Amniotic epithelial cell (primary cell): ENCODE results near the gene ACBD3.
"Not testable (repeated sequence)": the region's sequence is repeated elsewhere in the genome, so short reads cannot be mapped to it uniquely, and the experiment has no call there.

ENCODE experiments used
- DNase-seq: peaks from one replicate; pipeline ENCODE4 v3.0.0-alpha.2; 2010; ENCODE audit warnings: low read depth

Gene ACBD3

GRCh38 chr1:226186124-226187018 is at the start of gene ACBD3:
Gene ACBD3 (minus strand): TSS chr1:226186741. CDS start chr1:226186675, 66 bp downstream.
- DNase-seq: peak; percentile 81

GRCh38 chr1:226233806-226234205 is 47.3 kb upstream of the ACBD3 start:
- DNase-seq: no peak

- DNase-seq: no peak
Measured at GRCh38 chr1:226233293-226233692, 46.8 kb upstream of the ACBD3 start.

DNA sequence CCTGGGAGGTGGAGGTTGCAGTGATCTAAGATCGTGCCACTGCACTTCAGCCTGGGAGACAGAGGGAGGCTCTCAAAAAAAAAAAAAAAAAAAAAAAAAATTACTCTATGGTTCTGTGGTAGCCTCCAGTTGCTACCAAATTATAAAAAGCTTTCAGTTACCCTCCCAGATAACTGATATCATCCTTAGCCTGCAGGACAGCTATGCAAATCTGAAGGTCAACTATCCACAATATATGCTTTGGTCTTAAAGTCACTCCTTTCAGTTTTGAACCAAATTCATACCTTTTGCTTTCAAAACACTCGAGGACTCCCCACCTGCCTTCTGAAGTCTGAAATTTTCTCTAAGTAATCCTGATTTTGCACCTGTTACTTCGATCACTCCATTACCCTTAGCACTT is 40.1 kb upstream of the ACBD3 start:
- no peak for DNase-seq

DNA sequence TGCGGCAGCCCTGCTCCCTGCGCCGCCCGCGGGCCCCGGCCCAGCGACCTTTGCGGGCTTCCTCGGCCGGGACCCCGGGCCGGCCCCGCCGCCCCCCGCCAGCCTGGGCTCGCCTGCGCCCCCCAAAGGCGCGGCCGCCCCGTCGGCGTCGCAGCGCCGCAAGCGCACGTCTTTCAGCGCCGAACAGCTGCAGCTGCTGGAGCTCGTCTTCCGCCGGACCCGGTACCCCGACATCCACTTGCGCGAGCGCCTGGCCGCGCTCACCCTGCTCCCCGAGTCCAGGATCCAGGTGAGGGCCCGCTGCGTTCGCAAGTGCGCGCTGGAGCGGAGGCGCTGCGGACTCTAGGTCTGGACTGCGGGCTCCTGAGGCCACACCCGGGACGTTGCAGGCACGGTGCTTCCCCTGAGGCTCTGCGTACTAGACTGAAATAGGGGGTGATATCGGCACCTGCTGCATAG is 37.3 kb upstream of the ACBD3 start:
- no peak for DNase-seq

DNA sequence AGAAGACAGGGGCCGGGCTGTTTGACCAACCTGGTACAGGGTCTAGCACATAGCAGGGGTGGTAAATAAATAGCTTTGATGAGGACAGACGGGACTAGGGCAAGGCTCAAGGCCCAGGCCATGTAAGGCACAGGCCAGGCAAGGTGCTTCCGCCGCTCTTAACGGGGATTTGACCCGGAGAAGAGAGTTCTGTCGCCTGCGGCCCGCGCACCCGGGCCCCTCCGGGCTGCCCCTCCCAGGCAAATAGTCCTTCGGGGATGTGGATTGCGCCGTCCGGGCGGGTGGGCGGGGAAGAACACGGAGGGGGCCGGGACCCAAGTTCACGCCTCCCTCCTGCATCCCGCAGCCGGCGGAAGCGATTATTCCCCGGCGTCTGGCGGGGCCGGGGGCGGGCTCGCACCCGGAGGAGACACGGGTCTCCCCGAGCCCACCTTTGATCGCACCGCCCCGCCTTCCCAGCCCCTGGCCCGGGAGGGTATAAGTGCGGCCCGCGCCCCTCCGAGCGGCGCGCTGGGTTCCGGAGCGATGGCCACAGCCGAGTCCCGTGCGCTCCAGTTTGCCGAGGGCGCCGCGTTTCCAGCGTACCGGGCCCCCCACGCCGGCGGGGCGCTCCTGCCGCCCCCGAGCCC is 36.7 kb upstream of the ACBD3 start, which contains the start of gene MIXL1:
TSS of gene MIXL1 (plus strand) at position 508 of the 629 bp plus-strand sequence. CDS start at position 526, 18 bp downstream.
- DNase-seq: no peak

DNA sequence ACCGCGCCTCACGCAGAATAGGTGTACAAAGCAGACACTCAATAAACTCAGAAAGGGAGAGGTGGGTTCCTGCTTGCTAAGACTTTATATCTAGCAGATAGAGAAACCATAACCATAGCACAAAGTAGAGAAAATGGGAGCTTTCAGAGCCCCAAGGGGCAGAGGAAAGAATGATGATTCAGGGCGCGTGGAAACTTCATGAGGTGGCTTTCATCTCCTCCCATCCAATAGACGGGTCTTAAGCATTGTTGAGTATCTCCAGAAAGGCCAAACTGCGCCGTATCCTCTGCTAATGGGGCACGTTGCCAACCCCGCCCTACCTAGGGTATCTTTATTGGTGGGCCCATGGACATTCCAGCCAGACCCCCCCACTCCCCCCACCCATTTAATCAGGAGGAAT is 36.1 kb upstream of the ACBD3 start:
- no peak for DNase-seq

DNA sequence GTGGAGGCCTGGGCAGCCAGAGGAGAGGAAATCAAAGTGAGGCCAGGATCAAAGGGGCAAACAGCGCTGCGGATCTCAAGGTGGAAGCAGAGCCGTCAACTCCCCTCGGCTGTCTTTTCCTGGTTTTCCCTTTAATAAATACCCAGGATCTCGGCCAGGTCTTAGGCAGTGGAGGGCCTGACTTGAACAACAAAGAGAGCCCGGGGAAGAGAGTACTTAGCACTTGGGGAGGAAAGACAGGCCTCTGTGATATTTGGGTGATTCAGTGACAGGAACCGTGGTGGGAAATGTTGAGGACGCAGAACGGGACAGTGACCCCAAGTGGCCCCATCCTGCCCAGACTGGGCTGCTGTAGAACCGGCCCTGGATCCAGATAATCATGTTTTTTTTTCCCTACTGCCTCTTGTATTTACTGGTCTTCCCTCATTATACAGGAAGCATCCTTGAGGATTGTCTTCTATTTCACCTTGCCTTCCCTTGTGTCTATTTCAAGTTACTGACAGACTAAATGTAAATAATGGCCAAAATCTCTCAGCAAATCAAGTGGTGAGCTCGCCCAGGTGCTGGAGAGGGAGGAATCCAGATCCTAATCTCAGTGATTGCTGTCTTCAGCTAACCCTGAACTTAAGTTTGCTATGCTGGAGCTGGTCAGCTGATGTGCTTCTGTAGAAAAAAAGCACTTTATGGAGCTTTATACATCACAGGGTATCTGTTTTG is 34.1 kb upstream of the ACBD3 start:
- no peak for DNase-seq

DNA sequence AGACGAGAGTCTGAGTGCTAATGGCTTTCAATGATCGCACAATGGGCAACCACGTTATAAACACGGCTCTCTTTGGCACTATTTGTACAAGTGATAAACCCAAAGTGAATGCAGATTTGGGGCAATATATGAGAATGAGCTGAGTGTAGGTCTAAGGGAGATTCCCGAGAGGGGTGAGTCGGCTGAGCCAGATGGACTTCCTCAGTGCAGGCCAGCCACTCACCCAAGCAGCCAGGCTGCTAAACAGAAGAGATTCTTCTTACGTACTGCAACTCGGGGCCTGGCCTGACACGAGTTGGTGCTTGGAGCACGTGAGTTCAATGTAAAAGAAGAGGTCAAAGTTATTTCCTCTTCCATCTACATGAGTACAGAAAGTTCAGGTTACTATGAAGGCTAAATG is 30.7 kb upstream of the ACBD3 start:
- peak; percentile 17 for DNase-seq

GRCh38 chr1:226216056-226216455 is 29.5 kb upstream of the ACBD3 start:
- DNase-seq: no peak

DNA sequence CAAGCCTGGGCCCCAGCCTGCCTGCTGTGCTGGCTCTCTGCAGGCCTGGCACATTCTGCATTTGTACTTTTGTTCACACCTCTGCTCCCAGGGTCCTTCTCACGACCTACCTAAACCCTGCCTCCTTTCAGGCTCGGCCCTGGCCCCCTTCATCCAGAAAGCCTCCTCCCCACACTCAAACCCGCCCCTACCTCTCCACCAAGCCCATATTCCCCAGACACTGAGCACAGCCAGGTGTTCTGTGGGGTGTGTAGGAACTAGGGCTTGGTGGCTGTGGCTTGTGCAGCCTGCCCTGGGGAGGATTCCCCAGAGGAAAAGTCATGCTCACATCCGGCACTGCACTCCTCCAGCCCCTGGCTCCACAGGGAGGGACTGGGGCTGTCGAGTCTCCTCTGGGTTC is 28.7 kb upstream of the ACBD3 start:
- no peak for DNase-seq

DNA sequence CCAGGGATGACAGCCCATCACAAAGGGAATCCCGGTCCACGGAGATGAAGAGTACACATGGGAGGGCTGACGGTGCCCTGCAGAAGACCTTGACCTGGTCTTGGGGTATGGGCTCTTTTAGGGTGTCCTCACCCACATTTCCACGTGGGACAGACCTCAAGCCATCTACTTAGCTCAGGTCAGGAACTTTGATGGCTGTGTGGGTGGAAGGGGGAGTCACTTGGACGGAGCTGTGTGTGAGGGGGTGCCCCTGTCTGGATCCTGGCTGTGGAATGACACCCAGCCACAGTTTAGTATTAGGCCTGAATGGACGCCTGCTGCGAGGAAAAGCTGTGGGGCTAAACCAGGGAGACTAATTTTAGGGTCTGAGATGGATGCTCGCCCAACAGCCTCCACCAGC is 26.0 kb upstream of the ACBD3 start:
- no peak for DNase-seq

DNA sequence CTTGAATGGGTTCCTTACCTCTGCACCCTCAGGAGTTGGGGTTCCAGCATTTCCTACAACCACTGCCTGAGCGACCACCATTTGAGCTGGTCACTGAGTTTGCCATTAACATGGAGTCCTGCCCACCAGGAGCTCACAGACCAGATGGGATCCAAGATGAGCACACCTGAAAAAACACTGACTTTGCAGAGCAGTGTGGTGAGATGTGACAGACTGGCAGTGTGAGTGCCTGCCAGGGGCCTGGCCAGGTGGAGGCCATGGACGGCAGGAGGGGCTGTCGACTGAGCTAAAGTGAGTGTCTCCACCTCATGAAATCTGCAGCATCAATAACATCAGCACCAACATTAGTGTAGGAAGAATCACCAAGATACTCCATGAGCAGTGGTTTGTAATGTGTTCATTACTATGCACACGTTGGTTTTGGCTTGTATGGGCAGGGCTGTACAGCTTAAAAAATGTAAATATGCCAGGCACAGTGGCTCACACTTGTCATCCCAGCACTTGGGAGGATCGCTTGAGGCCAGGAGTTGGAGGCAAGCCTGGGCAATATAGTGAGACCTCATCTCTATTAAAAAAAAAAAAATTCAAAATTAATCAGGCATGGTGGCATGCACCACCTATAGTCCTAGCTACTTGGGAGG is 24.8 kb upstream of the ACBD3 start:
- no peak for DNase-seq

DNA sequence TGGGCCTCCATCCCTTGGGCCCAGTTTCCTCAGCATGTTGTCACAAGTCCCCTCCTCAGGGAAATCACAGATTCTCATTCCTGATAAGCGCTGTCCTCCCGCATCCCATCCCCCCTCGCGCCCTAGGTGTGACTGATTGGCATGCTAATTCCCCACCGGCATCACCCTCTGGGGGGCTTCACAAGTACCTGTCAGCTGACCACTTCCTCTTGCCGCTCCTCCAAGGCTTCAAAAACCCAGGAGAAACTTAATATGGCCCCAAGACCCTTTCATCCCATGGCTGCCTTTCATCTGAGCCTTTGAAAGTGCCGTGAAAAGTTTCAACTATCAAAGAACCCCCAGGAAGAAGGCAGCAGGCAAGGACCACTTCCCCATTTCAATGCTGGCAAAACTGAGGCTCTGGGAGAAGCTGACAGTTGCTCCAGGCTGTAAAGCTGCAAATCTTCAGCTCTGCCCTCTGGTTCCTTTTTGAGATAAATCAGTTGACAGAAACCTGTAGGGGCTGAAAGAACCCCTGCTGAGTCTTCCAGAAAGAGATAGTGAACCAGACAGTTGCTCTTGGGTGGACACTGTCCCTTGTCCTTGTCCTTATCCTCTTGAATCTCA is 24.1 kb upstream of the ACBD3 start:
- no peak for DNase-seq

DNA sequence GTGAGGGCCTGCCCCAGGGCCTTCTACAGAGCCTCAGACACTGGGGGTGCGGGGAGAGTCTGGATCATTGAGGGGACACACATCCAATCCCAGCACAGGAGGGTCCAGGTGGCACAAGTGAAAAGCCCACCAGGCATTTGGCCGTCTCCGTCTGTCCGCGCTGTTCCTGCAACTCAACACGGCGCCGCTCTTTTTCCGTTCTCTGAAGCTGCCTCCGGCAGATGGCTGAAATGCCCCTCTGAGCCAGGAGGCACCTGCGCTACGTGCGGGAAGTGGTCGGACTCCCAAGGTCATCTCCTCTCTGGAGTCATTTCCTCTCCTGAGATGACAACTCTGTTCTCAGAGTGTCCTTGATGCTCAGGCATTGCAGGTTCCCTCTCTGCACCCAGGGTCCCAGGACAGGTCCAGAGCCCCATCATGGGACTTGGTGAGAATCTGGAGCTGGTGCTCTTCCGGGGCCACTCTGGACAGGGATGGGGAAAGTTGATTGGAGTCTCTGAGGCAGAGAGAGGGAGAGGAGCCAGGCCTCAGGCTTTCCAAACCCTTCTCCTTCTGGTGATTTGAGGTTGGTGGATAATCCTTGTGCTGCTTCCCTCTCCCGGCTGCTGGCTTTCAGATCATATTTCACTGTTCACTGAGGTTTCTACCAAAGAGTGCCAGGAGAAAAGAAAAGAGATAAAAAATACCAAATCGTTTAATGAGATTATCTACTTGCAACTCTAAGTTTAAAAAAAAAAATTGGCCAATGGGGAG is 22.9 kb upstream of the ACBD3 start:
- DNase-seq: no peak

DNA sequence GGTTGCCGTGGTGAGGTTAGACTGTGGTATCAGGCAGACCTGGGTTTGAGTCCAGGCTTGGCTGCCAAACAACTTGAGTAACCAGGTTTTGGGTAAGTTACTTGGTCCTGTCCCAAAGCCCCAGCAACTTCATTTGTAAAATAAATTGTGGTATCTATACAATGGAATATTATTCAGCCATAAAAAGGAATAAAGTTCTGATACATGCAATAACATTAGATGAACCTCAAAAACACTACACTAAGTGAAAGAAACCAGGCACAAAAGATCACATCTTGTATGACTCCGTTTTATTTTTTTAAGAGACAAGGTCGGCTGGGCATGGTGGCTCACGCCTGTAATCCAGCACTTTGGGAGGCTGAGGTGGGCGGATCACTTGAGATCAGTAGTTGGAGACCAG is 20.5 kb upstream of the ACBD3 start:
- DNase-seq: no peak

- DNase-seq: no peak
Measured at GRCh38 chr1:226204198-226204597, 17.7 kb upstream of the ACBD3 start.

- no peak for DNase-seq
Measured at GRCh38 chr1:226203655-226204054, 17.1 kb upstream of the ACBD3 start.

- DNase-seq: no peak
Measured at GRCh38 chr1:226203240-226203639, 16.7 kb upstream of the ACBD3 start.

- DNase-seq: not testable (repeated sequence)
Measured at GRCh38 chr1:226202666-226203065, 16.1 kb upstream of the ACBD3 start.

DNA sequence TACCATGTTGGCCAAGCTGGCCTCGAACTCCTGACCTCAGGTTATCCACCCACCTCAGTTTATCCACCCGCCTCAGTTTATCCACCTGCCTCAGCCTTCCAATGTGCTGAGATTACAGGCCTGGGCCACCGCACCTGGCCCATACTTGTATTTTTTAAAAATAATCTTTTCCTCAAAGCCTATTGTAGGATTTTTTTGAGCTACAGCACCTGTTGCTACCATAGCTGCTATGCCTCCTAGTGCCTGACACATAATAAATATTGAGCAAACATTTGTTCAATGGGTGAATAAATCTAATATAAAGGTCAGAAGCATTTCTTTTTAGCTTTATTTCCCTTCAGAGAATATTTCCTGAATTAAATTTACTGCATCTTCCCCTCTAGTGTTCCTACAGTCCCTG is 15.7 kb upstream of the ACBD3 start:
- no peak for DNase-seq
